Suppressor macrophage (primary cell): ENCODE data around the gene ATP5F1C.
A peak's percentile ranks its signal among the peaks of the same experiment; 100 is the strongest.
"Not testable (repeated sequence)": the region's sequence is repeated elsewhere in the genome, so short reads cannot be mapped to it uniquely, and the experiment has no call there.

ENCODE experiments used
- DNase-seq, 4 experiments: peaks; one replicate each; pipeline ENCODE4 v3.0.0-alpha.2; 2020 to 2022
- total RNA-seq, 17 experiments: gene quantifications; one replicate each; lab custom pipeline; 2026; ENCODE audit warnings: mixed read lengths in 6 of 17, inconsistent platforms in 3 of 17; lab: John Stamatoyannopoulos, UW

The ATP5F1C gene
- total RNA-seq = 93.6 to 207 (median 153) reads per million in 17 experiments

- DNase-seq = peak; percentile 98 to 99 (median 99)
Measured at GRCh38 chr10:7787857-7788638, at the start of gene ATP5F1C, which contains the start of gene KIN. TSS of gene ATP5F1C (plus strand) at chr10:7788177. CDS start at chr10:7788208, 31 bp downstream. TSS of gene KIN (minus strand) at chr10:7787993. CDS start at chr10:7787933, 60 bp downstream.

- no peak for DNase-seq
Measured at GRCh38 chr10:7738536-7739407, 49.2 kb upstream of the ATP5F1C start.

- no peak for DNase-seq
Measured at GRCh38 chr10:7744307-7744706, 43.7 kb upstream of the ATP5F1C start.

- DNase-seq = not testable (repeated sequence)
Measured at GRCh38 chr10:7748637-7749036, 39.3 kb upstream of the ATP5F1C start.

GRCh38 chr10:7750222-7750621, 37.8 kb upstream of the ATP5F1C start:
- DNase-seq = no peak

- DNase-seq = no peak
Measured at GRCh38 chr10:7752251-7752650, 35.7 kb upstream of the ATP5F1C start.

GRCh38 chr10:7755103-7755502, 32.9 kb upstream of the ATP5F1C start:
- no peak for DNase-seq

- DNase-seq = peak; percentile 3 to 50 (median 40)
Measured at GRCh38 chr10:7756360-7756992, 31.5 kb upstream of the ATP5F1C start.

GRCh38 chr10:7763929-7764328, 24.0 kb upstream of the ATP5F1C start:
- peak; percentile 14 to 61 (median 51) for DNase-seq

GRCh38 chr10:7766241-7766640, 21.7 kb upstream of the ATP5F1C start:
- no peak for DNase-seq

GRCh38 chr10:7767209-7767608, 20.8 kb upstream of the ATP5F1C start:
- DNase-seq = no peak

GRCh38 chr10:7768417-7768816, 19.6 kb upstream of the ATP5F1C start:
- DNase-seq = no peak

- no peak for DNase-seq
Measured at GRCh38 chr10:7773845-7774801, 13.9 kb upstream of the ATP5F1C start.

- no peak for DNase-seq
Measured at GRCh38 chr10:7776777-7777176, 11.2 kb upstream of the ATP5F1C start.

GRCh38 chr10:7782194-7782593, 5.8 kb upstream of the ATP5F1C start:
- DNase-seq = not testable (repeated sequence)

- peak in 3 of 4 experiments; percentile 6 to 33 (median 18) for DNase-seq
Measured at GRCh38 chr10:7786430-7786829, 1.5 kb upstream of the ATP5F1C start.

GRCh38 chr10:7787150-7787856, 674 bp upstream of the ATP5F1C start:
- peak; percentile 12 to 33 (median 22) for DNase-seq

- DNase-seq = peak in 1 of 4 experiments; percentile 12
Measured at GRCh38 chr10:7788639-7789286, 786 bp downstream of the ATP5F1C start.

- DNase-seq = peak in 1 of 4 experiments; percentile 8
Measured at GRCh38 chr10:7789390-7789789, 1.4 kb downstream of the ATP5F1C start.

GRCh38 chr10:7792541-7792940, 4.6 kb downstream of the ATP5F1C start:
- no peak for DNase-seq
